Activated CD8-positive, alpha-beta T cell treated with anti-CD3 and anti-CD28 coated beads for 36 hours (primary cell): Measurements from ENCODE around the gene AKR1C2. TPM values are rescaled to one million over a fixed set of nuclear protein-coding genes. Genes with fewer than 3 reads are reported as not detected.
"Not testable (repeated sequence)": the region's sequence is repeated elsewhere in the genome, so short reads cannot be mapped to it uniquely, and the experiment has no call there.

Source experiments
- ATAC-seq: fragments of 200-7000 bp; cut with Tn5 transposase; one replicate; pipeline ENCODE4 v1.10.0; 2021; ENCODE audit warnings: mild to moderate bottlenecking, moderate library complexity
- CTCF ChIA-PET: fragments of 350-600 bp; sonication (Branson Sonifier 250); formaldehyde crosslinking; loops from one replicate; lab custom pipeline; 2021; ENCODE audit warnings: antibody characterized with exemption; lab: Charles Lee
- POLR2A ChIA-PET: fragments of 350-600 bp; sonication (Branson Sonifier 250); formaldehyde crosslinking; loops from one replicate; lab custom pipeline; 2021; ENCODE audit warnings: antibody characterized with exemption; lab: Charles Lee
- DNase-seq: peaks from one replicate; pipeline ENCODE4 v3.0.0-alpha.2; 2020
- H3K27ac Mint-ChIP-seq: one replicate; pipeline ENCODE4 v1.8.0; 2021; ENCODE audit warnings: mild to moderate bottlenecking, mixed read lengths
- H3K27me3 Mint-ChIP-seq: one replicate; pipeline ENCODE4 v1.8.0; 2021; ENCODE audit warnings: mixed read lengths
- H3K36me3 Mint-ChIP-seq: one replicate; pipeline ENCODE4 v1.8.0; 2021; ENCODE audit warnings: low read depth, mixed read lengths
- H3K4me1 Mint-ChIP-seq: one replicate; pipeline ENCODE4 v1.8.0; 2021; ENCODE audit warnings: low read depth, mixed read lengths
- H3K4me3 Mint-ChIP-seq: one replicate; pipeline ENCODE4 v1.8.0; 2021; ENCODE audit warnings: mild to moderate bottlenecking, moderate library complexity, mixed read lengths
- H3K9me3 Mint-ChIP-seq: one replicate; pipeline ENCODE4 v1.8.0; 2021; ENCODE audit warnings: mixed read lengths
- intact Hi-C: fragments of 100-400 bp; cut with micrococcal nuclease; formaldehyde crosslinking; loops from one replicate; pipeline ENCODE4 v1.10.0; 2022
- total RNA-seq, 2 experiments: library from RNA; stranded (reverse); gene quantifications; one replicate each; pipeline ENCODE4 v1.2.3, GENCODE V29; 2021
- TF ChIP-seq, protein P1 (sequence below): fragments of 200-600 bp; IDR thresholded peaks from one replicate; pipeline ENCODE4 v1.8.0; 2022; ENCODE audit warnings: antibody characterized with exemption, mild to moderate bottlenecking

AKR1C2 gene
- total RNA-seq, result not detected

DNA sequence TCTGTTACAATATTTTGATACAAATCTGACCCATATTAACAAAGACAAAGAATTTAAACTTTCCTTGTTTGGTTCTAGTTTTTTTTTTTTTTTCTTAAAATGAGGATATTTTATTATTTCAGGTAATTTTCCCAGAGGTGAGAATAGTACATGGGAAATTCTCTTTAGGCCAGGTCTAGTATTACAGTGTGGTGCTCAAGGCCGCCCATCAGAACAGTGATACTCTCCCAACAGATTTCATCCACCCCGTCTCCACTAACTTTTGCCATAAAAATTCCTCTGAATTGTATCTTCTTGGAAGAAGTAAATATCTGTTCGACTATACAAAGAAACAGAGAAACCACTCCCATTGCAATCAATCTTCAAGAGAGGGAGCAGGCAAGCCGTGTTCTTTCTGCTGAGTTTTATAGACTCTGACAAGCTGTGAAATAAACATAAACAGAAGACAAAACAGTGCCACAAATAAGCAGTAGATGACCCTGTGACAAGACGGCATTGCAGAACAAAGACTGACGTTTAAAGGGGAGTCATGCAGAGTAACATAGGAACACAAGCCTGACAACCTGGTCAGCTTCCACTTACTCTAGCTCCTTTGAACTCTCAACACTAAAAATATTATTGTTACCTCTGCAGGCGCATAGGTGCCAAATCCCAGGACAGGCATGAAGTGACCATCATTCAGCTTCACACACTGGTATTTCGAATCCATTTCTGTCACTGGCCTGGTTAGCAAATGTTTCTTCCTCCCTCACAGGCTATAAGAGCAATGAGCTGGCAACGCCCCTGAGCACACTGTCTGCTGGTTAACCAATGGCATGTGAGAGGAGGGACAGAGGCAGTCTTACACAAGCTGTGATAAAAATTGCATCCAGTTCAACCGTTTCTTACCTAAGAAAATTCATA is at the start of gene AKR1C2:
AKR1C2 (minus strand) TSS at position 731 of the 903 bp plus-strand sequence; CDS start at position 709, 22 bp downstream.
- H3K9me3 Mint-ChIP-seq, H3K27ac Mint-ChIP-seq, H3K36me3 Mint-ChIP-seq, intact Hi-C loops, H3K4me1 Mint-ChIP-seq, CTCF ChIA-PET, DNase-seq, H3K4me3 Mint-ChIP-seq, H3K27me3 Mint-ChIP-seq, ATAC-seq, POLR2A ChIA-PET: not testable (repeated sequence)

DNA sequence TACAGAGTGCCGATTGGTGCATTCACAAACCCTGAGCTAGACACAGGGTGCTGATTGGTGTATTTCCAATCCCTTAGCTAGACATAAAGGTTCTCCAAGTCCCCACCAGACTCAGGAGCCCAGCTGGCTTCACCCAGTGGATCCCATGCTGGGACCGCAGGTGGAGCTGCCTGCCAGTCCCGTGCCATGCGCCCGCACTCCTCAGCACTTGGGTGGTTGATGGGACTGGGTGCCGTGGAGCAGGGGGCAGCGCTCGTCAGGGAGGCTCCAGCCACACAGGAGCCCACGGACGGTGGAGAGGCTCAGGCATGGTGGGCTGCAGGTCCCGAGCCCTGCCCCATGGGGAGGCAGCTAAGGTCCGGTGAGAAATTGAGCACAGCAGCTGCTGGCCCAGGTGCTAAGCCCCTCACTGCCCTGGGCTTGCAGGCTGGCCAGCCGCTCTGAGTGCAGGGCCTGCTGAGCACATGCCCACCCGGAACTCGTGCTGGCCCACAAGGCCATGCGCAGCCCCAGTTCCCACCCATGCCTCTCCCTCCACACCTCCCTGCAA is 49.4 kb upstream of the AKR1C2 start:
- POLR2A ChIA-PET, result not testable (repeated sequence)

DNA sequence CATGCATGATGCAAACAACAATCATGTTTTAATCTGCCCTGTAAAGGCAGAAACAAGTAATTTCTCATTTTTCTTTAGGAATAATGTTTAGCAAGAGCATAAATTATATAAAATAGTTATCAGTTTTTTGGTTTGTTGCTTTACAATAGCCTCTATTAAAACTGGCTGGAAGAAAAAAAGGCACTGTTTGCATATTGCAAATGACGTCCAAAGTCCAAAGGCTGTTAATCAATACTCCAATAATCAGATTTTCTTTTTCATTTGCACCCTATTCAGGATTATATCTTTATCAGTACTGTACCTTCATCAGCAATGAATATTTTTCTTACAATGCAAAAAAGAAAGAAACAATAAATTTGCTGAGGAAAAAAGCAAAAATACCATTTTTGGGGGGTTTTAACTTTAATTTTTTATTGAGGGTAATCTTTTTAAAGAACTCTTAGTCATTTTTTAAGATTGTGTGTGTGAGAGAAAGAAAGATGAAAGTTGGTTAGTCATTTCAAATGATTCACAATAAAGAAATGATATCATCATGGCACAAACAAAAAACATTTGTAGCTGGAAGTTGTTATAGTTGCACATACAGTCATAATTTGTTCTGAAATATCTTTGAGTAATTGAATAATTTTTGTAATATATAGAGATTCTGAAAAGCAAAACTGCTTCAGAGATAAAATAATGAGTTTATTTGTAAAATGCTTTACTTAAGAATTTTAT is 44.4 kb upstream of the AKR1C2 start:
- ChIA-PET POLR2A (no interaction called here), CTCF (interaction anchor here (1.2 kb wide), 1 partner anchor 198 kb away, joined by 5 read pairs; no protein-coding TSS in a partner anchor)
- intact Hi-C loops, result no loop called here
- TF ChIP-seq, protein P1, sequence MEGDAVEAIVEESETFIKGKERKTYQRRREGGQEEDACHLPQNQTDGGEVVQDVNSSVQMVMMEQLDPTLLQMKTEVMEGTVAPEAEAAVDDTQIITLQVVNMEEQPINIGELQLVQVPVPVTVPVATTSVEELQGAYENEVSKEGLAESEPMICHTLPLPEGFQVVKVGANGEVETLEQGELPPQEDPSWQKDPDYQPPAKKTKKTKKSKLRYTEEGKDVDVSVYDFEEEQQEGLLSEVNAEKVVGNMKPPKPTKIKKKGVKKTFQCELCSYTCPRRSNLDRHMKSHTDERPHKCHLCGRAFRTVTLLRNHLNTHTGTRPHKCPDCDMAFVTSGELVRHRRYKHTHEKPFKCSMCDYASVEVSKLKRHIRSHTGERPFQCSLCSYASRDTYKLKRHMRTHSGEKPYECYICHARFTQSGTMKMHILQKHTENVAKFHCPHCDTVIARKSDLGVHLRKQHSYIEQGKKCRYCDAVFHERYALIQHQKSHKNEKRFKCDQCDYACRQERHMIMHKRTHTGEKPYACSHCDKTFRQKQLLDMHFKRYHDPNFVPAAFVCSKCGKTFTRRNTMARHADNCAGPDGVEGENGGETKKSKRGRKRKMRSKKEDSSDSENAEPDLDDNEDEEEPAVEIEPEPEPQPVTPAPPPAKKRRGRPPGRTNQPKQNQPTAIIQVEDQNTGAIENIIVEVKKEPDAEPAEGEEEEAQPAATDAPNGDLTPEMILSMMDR, result no peak
- no peaks in the 10 kb centered on the region for H3K9me3 Mint-ChIP-seq
- H3K36me3 Mint-ChIP-seq, result no peaks in the 10 kb centered on the region
- H3K4me3 Mint-ChIP-seq, result no peak overlapping the region
- H3K27ac Mint-ChIP-seq, result no peak overlapping the region
- H3K4me1 Mint-ChIP-seq, result no peaks in the 10 kb centered on the region
- no peaks in the 10 kb centered on the region for H3K27me3 Mint-ChIP-seq
- no peak for DNase-seq
- no peak for ATAC-seq

More for the DNA sequence above, 49.4 kb upstream of the AKR1C2 start:
- H3K9me3 Mint-ChIP-seq, H3K4me3 Mint-ChIP-seq, H3K36me3 Mint-ChIP-seq, H3K27me3 Mint-ChIP-seq, ATAC-seq, intact Hi-C loops, H3K27ac Mint-ChIP-seq, DNase-seq, H3K4me1 Mint-ChIP-seq, CTCF ChIA-PET: not testable (repeated sequence)

DNA sequence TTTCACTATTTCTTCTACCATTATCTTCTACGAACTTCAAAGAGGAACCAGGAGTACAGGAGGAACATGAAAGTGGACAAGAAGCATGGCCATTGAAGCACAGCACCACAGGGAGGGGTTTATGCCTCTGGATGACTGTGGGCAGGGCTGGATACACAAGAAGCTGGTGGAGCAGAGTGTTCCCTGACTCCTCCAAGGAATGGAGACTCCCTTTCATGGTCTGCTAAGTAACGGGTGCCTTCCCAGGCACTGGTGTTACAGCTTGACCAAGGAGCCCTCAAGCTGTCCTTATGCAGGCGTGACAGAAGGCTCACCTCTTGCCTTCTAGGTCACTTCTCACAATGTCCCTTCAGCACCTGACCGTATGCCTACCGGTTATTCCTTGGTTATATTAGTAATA is 43.4 kb upstream of the AKR1C2 start:
- intact Hi-C loops, H3K36me3 Mint-ChIP-seq, H3K27ac Mint-ChIP-seq, H3K4me3 Mint-ChIP-seq, ATAC-seq, DNase-seq, H3K27me3 Mint-ChIP-seq, H3K4me1 Mint-ChIP-seq, POLR2A ChIA-PET, H3K9me3 Mint-ChIP-seq: not testable (repeated sequence)
- CTCF ChIA-PET, result interaction anchor here (1.2 kb wide), 1 partner anchor 197 kb away, joined by 5 read pairs; no protein-coding TSS in a partner anchor

DNA sequence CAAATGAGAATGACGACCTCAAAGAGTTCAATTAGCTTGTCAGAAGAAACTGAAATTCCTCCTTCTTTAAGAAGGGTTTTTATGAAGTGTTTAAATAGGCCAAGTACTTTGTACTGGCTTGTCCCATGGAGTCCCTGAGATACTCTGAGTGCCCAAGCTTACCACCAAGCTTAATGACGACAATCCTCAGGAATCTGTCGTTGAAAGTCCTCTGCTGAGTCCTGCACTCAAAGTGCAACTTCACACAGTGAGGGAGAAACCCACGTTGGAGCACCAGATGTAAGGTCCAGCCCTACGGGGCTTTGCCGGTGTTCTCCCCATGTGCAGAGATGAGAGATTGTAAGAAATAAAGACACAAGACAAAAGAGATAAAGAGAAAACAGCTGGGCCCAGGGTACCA is 42.8 kb upstream of the AKR1C2 start:
- Mint-ChIP-seq H3K36me3 (no peaks in the 10 kb centered on the region), H3K27ac (no peak overlapping the region), H3K27me3 (no peaks in the 10 kb centered on the region), H3K4me1 (no peaks in the 10 kb centered on the region), H3K9me3 (no peaks in the 10 kb centered on the region), H3K4me3 (no peak overlapping the region)
- DNase-seq (no peak), ATAC-seq (no peak)
- TF ChIP-seq, protein P1, result no peak
- ChIA-PET CTCF (no interaction called here), POLR2A (no interaction called here)
- intact Hi-C loops, result no loop called here

DNA sequence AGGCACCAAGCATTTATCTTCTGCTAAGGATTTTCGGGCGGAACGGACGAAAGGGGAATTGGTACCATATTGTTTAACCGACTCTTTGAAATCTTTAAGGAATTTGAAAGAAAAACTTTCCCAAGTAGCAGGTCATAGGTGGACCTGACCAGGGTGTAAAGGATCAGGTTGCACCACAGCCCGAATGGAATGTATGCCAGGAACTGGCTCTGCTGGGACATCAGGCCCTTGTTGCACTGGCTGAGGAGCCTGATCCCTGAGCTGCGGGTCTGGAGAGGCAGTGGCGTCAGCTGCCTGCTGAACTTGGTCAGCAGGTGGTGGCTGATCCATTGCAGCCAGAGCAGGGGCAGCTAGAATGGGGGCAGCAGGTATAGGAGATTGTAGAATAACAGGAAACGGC is 41.4 kb upstream of the AKR1C2 start:
- ATAC-seq, result no peak
- H3K4me1 Mint-ChIP-seq, result no peaks in the 10 kb centered on the region
- H3K36me3 Mint-ChIP-seq, result no peaks in the 10 kb centered on the region

More for the DNA sequence above, 41.4 kb upstream of the AKR1C2 start:
- H3K27ac Mint-ChIP-seq, result no peak overlapping the region
- ChIA-PET CTCF (no interaction called here), POLR2A (no interaction called here)
- intact Hi-C loops, result no loop called here
- H3K4me3 Mint-ChIP-seq, result no peak overlapping the region
- H3K9me3 Mint-ChIP-seq, result no peaks in the 10 kb centered on the region
- H3K27me3 Mint-ChIP-seq, result no peaks in the 10 kb centered on the region
- DNase-seq, result no peak
- TF ChIP-seq, protein P1, result no peak
